Hematopoietic multipotent progenitor cell treated with erythropoietin and hydrocortisone succinate and interleukin-3 and kit ligand, for 15 days (in vitro differentiated cells): Measurements from ENCODE around the gene ATP6V0C.

Experiments used
- DNase-seq: peaks from one replicate; pipeline ENCODE4 v3.0.0-alpha.2; 2015; ENCODE audit warnings: low spot score

ATP6V0C gene

DNA sequence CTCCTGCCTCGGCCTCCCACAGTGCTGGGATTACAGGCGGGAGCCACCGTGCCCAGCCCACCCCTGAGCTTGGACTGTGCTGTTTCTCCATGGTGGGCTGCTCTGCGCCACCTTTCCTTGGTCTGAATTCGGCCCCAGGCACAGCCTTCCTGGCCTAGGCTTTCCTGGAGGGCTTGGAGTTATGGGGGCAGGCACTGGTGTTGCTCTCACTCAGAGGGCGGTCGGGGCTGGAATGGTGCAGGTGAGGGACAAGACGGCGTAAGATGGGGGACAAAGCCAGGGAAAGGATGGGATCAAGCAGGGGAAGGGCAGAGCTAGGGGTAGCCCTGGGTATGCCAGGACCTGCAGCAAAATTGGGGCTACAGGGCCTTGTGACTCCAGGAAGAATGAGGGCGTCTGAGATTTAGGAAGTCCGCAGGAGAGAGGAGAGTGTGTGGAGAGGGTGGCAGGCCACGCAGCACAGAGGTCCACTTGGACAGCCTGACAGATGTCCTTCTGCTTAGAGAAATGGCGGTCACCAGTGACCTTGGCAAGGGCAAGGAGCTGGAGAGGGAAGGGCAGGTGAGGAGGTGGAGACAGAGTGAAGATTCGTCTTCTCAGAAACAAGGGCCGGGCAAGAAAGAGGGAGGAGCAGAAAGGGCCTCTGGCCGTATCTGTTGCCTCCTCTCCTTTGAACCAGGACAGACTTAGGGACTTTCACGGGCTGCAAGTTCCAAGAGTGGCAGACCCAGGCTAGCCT is 1.6 kb upstream of the ATP6V0C start:
- no peak for DNase-seq

DNA sequence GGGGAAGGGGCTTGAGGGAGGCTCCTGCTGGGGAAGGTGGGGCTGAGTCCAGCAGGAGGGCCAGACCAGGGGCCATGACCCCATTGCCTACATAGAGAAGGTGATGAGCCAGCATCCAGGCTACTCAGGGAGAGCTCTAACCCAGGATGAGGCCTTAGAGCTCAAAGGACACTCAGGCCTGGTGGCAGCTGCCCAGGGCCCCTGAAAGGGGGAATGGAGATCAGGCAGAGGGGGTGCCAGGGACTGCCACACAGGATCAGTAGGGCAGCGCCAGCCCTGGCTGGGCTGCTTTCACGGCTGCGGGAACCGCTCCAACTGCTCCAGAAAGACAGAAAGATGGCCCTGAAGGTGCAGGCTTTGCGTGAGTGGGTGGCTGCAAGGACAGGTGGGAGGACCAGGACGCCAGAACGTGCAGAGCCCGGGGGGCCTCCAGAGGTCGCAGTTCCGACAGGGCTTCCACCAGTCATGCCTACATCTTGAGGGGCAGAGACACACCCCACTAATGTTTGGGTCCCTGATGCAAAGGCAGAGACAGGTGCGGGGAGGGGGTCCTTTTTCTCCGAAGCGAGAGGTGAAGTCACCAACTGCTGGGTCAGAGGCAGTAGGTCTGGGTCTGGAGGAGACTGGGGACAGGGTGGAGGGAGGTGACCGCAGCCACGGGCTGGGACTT is 882 bp upstream of the ATP6V0C start:
- DNase-seq, result no peak

DNA sequence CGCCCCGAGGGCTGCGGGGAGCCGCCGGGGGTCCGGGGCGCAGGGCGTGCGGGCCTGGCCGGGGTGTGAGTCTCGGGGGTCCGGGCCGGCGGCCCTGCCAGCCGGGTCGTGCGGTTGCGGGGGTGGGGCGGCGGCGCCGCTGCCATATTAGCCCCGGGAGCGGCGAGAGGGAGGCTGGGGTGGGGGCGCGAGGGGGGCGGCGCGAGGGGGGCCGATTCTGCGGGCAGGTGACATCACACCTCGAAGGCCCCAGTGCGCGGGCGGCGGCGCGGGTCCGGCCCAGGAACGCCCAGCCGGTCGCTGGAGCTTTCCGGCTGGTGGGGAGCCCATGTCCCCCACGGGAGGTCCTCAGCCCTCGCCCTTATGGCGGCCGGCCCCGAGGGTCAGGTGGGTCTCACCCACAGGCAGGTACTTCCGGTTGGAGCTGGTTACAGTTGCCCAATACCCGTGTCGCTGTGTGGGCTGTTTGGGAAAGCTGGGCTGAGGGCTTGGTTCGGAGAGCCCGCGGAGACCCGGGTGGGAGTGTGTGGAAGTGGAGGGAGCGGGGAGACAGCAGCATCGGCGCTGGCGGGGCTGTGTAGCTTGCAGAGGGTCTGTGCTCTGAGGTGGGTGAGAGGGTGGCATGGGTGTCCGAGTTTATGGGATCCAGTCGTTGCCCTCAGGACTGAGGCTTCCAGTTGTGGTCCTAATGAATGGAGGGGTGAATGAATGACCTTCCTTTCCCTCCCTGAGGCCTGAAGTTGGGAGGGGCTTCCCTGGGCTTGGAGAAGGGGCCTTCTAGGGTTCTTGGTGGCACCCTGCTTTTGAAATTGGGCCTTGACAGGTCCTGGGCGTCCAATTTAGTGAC is 804 bp downstream of the ATP6V0C start:
- DNase-seq, result peak; percentile 20

DNA sequence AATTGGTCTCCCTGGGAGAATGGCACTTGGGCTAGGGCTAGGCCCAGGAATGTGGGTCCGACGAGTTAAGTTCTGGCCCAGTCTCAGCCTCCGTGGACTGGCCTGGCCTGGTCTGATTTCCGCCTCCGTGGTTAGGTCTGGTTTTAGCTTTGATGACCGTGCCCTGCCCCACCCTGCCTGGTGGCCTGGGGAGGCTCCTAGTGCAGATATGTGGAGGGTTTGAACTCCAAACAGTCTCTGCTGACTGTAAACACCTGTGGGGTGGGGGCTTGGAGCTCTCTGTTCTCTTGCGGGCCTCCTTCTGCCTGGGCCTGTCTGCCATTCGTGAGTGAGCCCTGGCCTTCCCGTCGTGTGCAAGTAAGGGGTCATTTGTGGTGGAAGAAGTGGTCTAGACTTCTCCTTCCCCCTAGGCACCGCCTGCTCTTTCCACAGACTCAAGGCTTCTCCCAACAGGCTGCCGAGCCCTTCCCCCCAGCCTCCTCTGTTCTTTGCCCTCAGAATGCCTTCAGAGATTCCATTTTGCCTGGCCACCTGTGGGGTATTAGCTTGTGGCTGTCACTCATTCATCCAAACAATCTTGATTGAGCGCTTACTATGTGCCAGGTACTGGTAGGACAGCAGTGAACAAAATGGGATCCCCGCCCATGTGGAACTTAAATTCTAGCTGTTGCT is 1.6 kb downstream of the ATP6V0C start:
- peak; percentile 54 for DNase-seq

DNA sequence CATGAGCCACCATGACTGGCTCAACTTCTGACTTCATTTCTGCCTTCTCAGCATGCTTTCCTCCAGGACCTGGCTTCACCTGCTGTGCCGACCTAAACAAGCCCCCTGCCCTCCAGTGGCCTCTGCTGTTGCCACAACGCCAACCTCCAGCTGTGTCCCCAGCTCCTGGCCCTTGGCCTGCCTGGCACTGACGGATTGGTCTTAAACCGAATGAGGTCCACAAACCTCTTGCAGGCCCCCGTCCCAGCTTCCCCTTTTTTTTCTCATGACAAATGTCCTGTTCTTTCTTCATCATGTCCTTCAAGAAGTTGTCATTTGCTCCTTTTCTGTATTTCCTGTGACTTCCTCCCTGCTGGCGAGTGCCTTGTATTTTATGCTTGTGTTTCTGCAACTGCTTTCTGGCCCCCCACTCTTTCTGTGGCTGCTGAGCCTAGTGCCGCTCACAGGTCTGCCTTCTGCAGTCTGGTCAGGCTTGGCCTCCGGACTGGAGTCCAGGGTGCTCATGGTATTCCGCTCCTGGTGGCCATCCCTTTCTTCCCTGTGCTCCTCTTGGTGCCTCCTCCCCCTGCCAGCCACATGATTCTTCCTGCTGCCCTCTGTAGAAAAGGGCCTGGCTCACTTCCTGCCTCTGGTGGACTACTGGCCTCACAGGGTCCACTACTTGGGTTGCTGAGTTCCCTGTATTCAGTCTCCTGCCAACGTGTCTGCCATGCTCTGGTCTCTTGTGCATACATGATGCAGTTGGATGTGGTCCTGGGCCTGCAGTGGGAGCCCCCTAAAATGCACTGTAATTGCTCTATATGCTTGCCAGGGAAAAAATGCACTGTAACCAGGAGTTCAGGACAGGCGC is 2.9 kb downstream of the ATP6V0C start:
- no peak for DNase-seq

DNA sequence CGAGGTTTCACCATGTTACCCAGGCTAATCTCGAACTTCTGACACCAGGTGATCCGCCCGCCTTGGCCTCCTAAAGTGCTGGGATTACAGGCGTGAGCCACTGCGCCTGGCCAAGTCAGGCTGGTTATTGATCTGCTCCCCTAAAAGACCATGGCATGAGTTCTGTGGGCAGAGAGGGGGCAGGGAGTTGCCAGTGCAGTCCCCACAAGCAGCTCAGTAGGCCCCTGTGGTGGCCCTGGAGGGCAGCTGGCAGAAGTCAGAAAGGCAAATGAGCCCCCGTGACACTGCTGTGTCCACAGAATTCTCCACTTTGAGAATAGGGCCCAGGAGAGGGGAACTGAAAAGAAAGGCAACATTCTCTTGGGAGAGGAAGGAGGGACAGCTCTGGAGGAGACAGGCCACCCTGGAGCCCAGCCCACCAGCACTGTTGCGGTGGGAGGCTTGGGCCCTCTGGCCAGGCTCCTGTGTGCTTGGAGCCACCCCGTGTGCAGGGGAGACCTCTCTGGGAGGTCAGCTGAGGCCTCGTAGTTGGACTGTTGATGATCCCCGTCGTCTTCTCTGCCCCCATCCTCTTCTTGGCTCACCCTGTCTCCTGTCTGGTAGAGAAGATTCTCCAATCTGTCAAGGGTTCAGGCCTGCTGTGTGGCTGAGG is 4.3 kb downstream of the ATP6V0C start:
- no peak for DNase-seq

- DNase-seq, result no peak
These were observed 5.3 kb downstream of the ATP6V0C start for GRCh38 chr16:2518823-2519710.

DNA sequence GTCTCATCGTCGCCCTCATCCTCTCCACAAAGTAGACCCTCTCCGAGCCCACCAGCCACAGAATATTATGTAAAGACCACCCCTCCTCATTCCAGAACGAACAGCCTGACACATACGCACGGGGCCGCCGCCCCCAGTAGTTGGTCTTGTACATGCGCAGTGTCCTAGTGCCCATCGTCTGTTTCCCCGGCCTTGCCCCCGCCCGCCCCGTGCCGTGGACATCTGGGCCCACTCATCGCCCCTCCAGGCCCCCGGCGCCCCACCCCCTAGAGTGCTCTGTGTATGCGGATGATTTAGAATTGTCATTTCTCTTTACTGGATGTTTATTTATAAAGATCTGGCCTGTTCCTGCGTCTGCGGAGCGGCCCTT is 5.9 kb downstream of the ATP6V0C start:
- no peak for DNase-seq

- DNase-seq, result peak; percentile 93
These were observed 6.5 kb downstream of the ATP6V0C start, which contains the start of gene AMDHD2 for GRCh38 chr16:2520097-2520783. TSS of gene AMDHD2 (plus strand) at chr16:2520371. CDS start at chr16:2520459, 88 bp downstream.

- DNase-seq, result no peak
These were observed 7.2 kb downstream of the ATP6V0C start for GRCh38 chr16:2520784-2521531.

- DNase-seq, result no peak
These were observed 10.1 kb downstream of the ATP6V0C start for GRCh38 chr16:2523801-2524231.

DNA sequence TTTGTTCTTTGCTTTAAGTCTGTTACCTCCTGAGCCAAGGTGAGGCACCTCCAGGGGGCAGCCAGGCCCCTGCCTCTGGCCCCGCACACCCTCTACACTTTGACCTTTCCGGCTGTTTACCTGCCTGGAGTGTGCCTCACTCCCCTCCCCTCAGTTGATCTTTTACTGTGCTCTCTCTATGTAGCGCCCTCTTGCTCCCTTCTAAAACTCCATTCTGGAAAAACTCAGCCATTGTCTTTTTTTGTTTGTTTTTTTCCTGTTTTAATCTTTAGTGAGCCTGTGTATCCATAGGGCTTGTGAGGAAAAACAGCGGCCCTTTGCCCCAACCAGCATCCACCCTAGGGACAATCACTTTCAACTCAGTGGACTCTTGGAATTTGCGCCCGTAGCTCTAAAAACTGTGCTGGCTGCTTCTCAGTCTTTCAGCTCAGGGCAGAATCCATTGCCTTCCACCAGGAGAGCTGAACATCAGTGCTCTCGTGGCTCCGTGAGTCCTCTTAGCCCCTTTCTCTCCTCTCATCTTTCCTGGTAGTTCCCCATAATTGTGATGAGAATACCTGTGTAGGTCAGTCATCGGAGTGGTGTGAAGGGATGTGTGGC is 10.7 kb downstream of the ATP6V0C start:
- no peak for DNase-seq

DNA sequence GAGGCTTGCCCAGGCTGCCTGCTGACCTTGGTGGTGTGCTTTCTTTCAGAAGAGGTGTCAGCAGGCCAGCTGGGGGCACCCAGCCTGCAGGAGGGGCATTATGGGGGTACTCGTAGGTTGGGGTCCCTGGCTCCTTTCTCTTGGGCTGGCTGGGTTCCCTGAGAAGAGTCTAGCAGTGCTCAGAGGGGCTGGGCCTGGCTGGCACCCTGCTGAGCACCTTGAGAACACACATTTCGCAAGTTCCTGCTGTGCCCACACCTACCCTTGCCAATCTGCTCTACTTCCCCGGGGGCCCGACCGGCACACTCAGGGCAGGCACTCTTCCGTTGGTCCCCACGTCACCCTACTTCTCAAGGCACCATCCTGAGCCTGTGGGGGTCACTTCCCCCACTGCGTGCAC is 12.4 kb downstream of the ATP6V0C start:
- DNase-seq, result no peak

GRCh38 chr16:2527071-2527783 is 13.5 kb downstream of the ATP6V0C start:
- no peak for DNase-seq

- no peak for DNase-seq
These were observed 14.0 kb downstream of the ATP6V0C start for GRCh38 chr16:2527784-2528100.

DNA sequence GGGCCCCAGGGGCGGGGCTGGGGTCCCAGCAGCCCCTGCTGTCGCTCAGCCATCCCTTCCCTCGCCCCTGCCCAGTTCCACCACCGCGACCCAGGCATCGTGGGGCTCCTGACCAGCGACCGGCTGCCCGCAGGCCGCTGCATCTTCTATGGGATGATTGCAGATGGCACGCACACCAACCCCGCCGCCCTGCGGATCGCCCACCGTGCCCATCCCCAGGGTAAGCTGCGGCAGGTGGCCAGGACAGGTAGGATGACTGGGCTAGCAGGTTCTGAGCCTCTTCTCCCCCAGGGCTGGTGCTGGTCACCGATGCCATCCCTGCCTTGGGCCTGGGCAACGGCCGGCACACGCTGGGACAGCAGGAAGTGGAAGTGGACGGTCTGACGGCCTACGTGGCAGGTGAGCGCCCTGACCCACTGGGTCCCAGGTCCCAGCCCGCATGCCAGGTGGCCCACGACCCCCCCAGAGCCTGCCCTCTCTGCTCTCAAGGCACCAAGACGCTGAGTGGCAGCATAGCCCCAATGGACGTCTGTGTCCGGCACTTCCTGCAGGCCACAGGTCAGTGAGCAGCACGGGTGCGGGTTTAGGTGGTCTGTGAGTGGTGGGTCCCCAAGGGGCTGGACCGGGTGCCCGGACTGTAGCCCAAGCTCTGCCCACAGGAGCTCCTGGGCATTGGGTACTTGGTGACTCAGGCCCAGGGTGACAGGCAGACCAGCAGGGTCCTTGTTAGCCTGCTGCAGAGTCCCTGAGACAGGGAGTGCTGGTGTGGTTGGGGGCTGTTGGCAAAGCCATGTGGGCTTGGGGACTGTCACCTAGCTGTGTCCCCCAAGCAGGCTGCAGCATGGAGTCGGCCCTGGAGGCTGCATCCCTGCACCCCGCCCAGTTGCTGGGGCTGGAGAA is 14.7 kb downstream of the ATP6V0C start:
- no peak for DNase-seq
